CD14-positive monocyte (primary cell): Measurements from ENCODE around the gene FAM180B. TPM values are rescaled to one million over a fixed set of nuclear protein-coding genes. Genes with fewer than 3 reads are reported as not detected.

Source experiments
- DNase-seq, 3 donors: peaks; one replicate each; pipeline ENCODE4 v3.0.0-alpha.2; 2011 to 2022
- H2AFZ ChIP-seq: 2 replicates; pipeline ENCODE4 v1.6.0; 2012; ENCODE audit warnings: mild to moderate bottlenecking, low read depth, low read length, inconsistent platforms; ENCODE audit not compliant: insufficient read depth, poor library complexity, severe bottlenecking
- H3K27ac ChIP-seq, 2 donors: 1 replicate in 1 of 2; 2 replicates in 1 of 2; pipeline ENCODE4 v1.5.1; 2012 to 2013; ENCODE audit warnings: low read length in 2 of 2, control low read depth in 1 of 2, inconsistent platforms in 1 of 2, low read depth in 1 of 2, mild to moderate bottlenecking in 1 of 2
- H3K27me3 ChIP-seq, 2 donors: one replicate each; pipeline versions ENCODE4 v1.6.0 to v1.6.1; 2011 to 2013; ENCODE audit warnings: low read length in 2 of 2; ENCODE audit not compliant: control insufficient read depth in 2 of 2, insufficient read depth in 2 of 2
- H3K36me3 ChIP-seq, 2 donors: replicated peaks in 1 of 2; 1 replicate in 1 of 2; 2 replicates in 1 of 2; pipeline versions ENCODE4 v1.5.1 to v1.6.1; 2012 to 2013; ENCODE audit warnings: low read length in 2 of 2, control low read depth in 1 of 2, inconsistent platforms in 1 of 2, mild to moderate bottlenecking in 1 of 2; ENCODE audit not compliant: insufficient read depth in 2 of 2, control insufficient read depth in 1 of 2
- H3K4me1 ChIP-seq, 2 donors: 1 replicate in 1 of 2; 2 replicates in 1 of 2; pipeline versions ENCODE4 v1.5.1 to v1.6.1; 2012 to 2013; ENCODE audit warnings: low read length in 2 of 2, control low read depth in 1 of 2, inconsistent platforms in 1 of 2, mild to moderate bottlenecking in 1 of 2, moderate library complexity in 1 of 2; ENCODE audit not compliant: insufficient read depth in 2 of 2, control insufficient read depth in 1 of 2
- H3K4me2 ChIP-seq: replicated peaks from 2 replicates; pipeline ENCODE3; 2012; ENCODE audit warnings: low read length, moderate library complexity, mild to moderate bottlenecking; ENCODE audit not compliant: poor library complexity, severe bottlenecking; ENCODE audit errors: extremely low read depth
- H3K4me3 ChIP-seq, 3 experiments: fragments of 200-600 bp in 1 of 3; sonication (generic) in 1 of 3; replicated peaks in 1 of 3; 1 replicate in 2 of 3; 2 replicates in 1 of 3; pipeline ENCODE4 v1.5.1; 2011 to 2013; ENCODE audit warnings: low read length in 3 of 3, mild to moderate bottlenecking in 3 of 3, control low read depth in 2 of 3, low read depth in 2 of 3, inconsistent platforms in 1 of 3, moderate library complexity in 1 of 3
- H3K79me2 ChIP-seq: 2 replicates; pipeline ENCODE4 v1.6.0; 2012; ENCODE audit warnings: mild to moderate bottlenecking, control low read depth, inconsistent platforms, low read length, moderate library complexity; ENCODE audit not compliant: insufficient read depth
- H3K9ac ChIP-seq: 2 replicates; pipeline ENCODE4 v1.6.0; 2017; ENCODE audit warnings: low read length, mild to moderate bottlenecking; ENCODE audit not compliant: insufficient read depth, poor library complexity, severe bottlenecking
- H3K9me3 ChIP-seq, 2 donors: replicated peaks in 1 of 2; 1 replicate in 1 of 2; 2 replicates in 1 of 2; pipeline versions ENCODE4 v1.5.1 to v1.6.1; 2012 to 2013; ENCODE audit warnings: low read length in 2 of 2, control low read depth in 1 of 2; ENCODE audit not compliant: control insufficient read depth in 1 of 2, insufficient read depth in 1 of 2
- H4K20me1 ChIP-seq: 2 replicates; pipeline ENCODE4 v1.6.0; 2012; ENCODE audit warnings: mild to moderate bottlenecking, low read length, control low read depth, moderate library complexity; ENCODE audit not compliant: insufficient read depth
- H3K27ac Mint-ChIP-seq, 7 donors: one replicate each; pipeline ENCODE4 v1.8.0; 2020; ENCODE audit warnings: mild to moderate bottlenecking in 7 of 7, mixed read lengths in 7 of 7, moderate library complexity in 6 of 7, inconsistent platforms in 2 of 7
- H3K27me3 Mint-ChIP-seq, 3 donors: one replicate each; pipeline ENCODE4 v1.8.0; 2021 to 2022; ENCODE audit warnings: low read depth in 3 of 3, mild to moderate bottlenecking in 3 of 3, mixed read lengths in 3 of 3, moderate library complexity in 3 of 3, inconsistent platforms in 1 of 3
- H3K36me3 Mint-ChIP-seq, 2 donors: one replicate each; pipeline ENCODE4 v1.8.0; 2020; ENCODE audit warnings: mixed read lengths in 2 of 2, inconsistent platforms in 1 of 2, mild to moderate bottlenecking in 1 of 2
- H3K4me1 Mint-ChIP-seq: one replicate; pipeline ENCODE4 v1.8.0; 2020; ENCODE audit warnings: mild to moderate bottlenecking, mixed read lengths
- H3K4me3 Mint-ChIP-seq, 2 donors: one replicate each; pipeline ENCODE4 v1.8.0; 2020; ENCODE audit warnings: mild to moderate bottlenecking in 2 of 2, mixed read lengths in 2 of 2, moderate library complexity in 1 of 2
- H3K9me3 Mint-ChIP-seq, 7 donors: one replicate each; pipeline ENCODE4 v1.8.0; 2020 to 2022; ENCODE audit warnings: mixed read lengths in 7 of 7, mild to moderate bottlenecking in 6 of 7, moderate library complexity in 6 of 7, inconsistent platforms in 2 of 7
- WGBS: methylation state at CpG from one replicate; pipeline ENCODE4 v1.1.5; 2013; ENCODE audit warnings: missing lambda C conversion rate; ENCODE audit not compliant: insufficient coverage; 5-methylcytosine and 5-hydroxymethylcytosine counted together
- intact Hi-C, 2 donors: fragments of 100-400 bp; cut with micrococcal nuclease; formaldehyde crosslinking; loops; one replicate each; pipeline versions ENCODE4 v1.15.0 to v1.15.1; 2023
- polyA plus RNA-seq, 3 donors: library from polyadenylated mRNA; depleted of rRNA in 1 of 3; unstranded in 2 of 3; stranded (reverse) in 1 of 3; fragments of 300-500 nt in 2 of 3; fragments of >200 nt in 1 of 3; fragmentation: Illumina TruSeq in 2 of 3; gene quantifications; 1 replicate in 2 of 3; 2 replicates in 1 of 3; pipeline ENCODE4 v1.2.3, GENCODE V29; 2012 to 2021
- TF ChIP-seq, protein P1 (sequence below): fragments of 200-600 bp; IDR thresholded peaks from one replicate; pipeline ENCODE4 v1.8.0; 2022; ENCODE audit warnings: antibody characterized with exemption, mild to moderate bottlenecking

The FAM180B gene
- polyA plus RNA-seq, 3 donors = 0.13 TPM; not detected in 2

DNA sequence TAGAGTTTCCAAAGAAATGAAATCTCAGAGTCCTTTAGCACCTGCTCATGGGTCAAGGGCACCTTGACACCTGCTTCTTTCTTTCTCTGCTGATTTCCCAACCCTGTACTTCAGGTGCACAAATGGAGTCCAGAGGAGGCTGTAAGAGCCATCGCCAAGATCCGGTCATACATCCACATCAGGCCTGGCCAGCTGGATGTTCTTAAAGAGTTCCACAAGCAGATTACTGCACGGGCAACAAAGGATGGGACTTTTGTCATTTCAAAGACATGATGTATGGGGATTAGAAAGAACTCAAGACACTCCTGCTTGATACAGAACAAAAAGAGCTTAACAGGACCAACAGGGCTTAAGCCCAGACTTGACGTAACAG is 15.1 kb upstream of the FAM180B start:
- no peak overlapping the region for H2AFZ ChIP-seq
- intact Hi-C loops = loop anchor here in 1 of 2 donors (10.0 kb wide), 1 partner anchor 193 kb away; the partner anchor contains the start of gene FNBP4
- peaks cover 50 to 63% of the 10 kb centered on the region in 2 donors for H3K36me3 Mint-ChIP-seq
- H3K9me3 Mint-ChIP-seq = no peaks in the 10 kb centered on the region
- no peaks in the 10 kb centered on the region for H3K27me3 Mint-ChIP-seq
- peaks cover 12% of the 10 kb centered on the region for H4K20me1 ChIP-seq
- H3K27ac Mint-ChIP-seq = peak overlapping the region in 1 of 7 donors; percentile 54
- H3K79me2 ChIP-seq = peaks cover 78% of the 10 kb centered on the region
- no peak overlapping the region for H3K9ac ChIP-seq
- no peak overlapping the region for H3K4me3 Mint-ChIP-seq
- H3K4me1 Mint-ChIP-seq = peaks cover 6% of the 10 kb centered on the region
- H3K9me3 ChIP-seq = no peaks in the 10 kb centered on the region
- H3K4me3 ChIP-seq = no peak overlapping the region
- WGBS = 100% methylated on average over 1 of the region's 4 CpGs
- no peaks in the 10 kb centered on the region for H3K27me3 ChIP-seq
- DNase-seq = no peak
- TF ChIP-seq, protein P1, sequence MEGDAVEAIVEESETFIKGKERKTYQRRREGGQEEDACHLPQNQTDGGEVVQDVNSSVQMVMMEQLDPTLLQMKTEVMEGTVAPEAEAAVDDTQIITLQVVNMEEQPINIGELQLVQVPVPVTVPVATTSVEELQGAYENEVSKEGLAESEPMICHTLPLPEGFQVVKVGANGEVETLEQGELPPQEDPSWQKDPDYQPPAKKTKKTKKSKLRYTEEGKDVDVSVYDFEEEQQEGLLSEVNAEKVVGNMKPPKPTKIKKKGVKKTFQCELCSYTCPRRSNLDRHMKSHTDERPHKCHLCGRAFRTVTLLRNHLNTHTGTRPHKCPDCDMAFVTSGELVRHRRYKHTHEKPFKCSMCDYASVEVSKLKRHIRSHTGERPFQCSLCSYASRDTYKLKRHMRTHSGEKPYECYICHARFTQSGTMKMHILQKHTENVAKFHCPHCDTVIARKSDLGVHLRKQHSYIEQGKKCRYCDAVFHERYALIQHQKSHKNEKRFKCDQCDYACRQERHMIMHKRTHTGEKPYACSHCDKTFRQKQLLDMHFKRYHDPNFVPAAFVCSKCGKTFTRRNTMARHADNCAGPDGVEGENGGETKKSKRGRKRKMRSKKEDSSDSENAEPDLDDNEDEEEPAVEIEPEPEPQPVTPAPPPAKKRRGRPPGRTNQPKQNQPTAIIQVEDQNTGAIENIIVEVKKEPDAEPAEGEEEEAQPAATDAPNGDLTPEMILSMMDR = no peak
- H3K4me2 ChIP-seq = no peak overlapping the region
- H3K4me1 ChIP-seq = peaks cover 6 to 9% of the 10 kb centered on the region in 2 donors
- no peak overlapping the region for H3K27ac ChIP-seq
- H3K36me3 ChIP-seq = peaks cover 51 to 64% of the 10 kb centered on the region in 2 donors

DNA sequence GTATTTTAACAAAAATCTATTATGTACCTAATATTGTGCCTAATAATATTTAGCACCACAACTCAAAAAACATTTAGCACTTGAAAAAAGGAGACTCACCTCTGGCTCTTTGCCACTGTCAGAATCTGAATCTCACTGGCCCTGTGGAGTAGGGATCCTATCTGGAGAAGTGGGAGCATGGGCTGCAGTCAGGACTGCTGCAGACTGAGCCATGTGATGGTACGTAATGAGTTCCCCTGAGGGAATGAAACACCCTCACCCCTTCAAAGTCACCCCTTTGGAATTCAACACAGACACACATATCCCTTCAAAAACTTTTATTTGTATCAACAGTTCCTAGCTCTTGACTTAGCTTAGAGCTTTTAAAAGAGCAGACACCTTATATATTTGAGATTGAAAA is 14.6 kb upstream of the FAM180B start:
- H3K36me3 Mint-ChIP-seq = peaks cover 51 to 66% of the 10 kb centered on the region in 2 donors
- TF ChIP-seq, protein P1 = no peak
- H3K27me3 Mint-ChIP-seq = no peaks in the 10 kb centered on the region
- no peaks in the 10 kb centered on the region for H3K9me3 Mint-ChIP-seq
- Histone ChIP-seq H3K4me2 (no peak overlapping the region), H2AFZ (no peak overlapping the region), H4K20me1 (peaks cover 12% of the 10 kb centered on the region), H3K27me3 (no peaks in the 10 kb centered on the region), H3K4me1 (peaks cover 2 to 3% of the 10 kb centered on the region in 2 donors), H3K79me2 (peaks cover 78% of the 10 kb centered on the region), H3K27ac (no peak overlapping the region), H3K36me3 (peaks cover 51 to 64% of the 10 kb centered on the region in 2 donors), H3K9me3 (no peaks in the 10 kb centered on the region), H3K9ac (no peak overlapping the region), H3K4me3 (no peak overlapping the region)
- WGBS = no CpG with 5 or more reads among the region's 1 CpG
- intact Hi-C loops = loop anchor here in 1 of 2 donors (10.0 kb wide), 1 partner anchor 193 kb away; the partner anchor contains the start of gene FNBP4
- H3K4me3 Mint-ChIP-seq = no peak overlapping the region
- H3K4me1 Mint-ChIP-seq = peaks cover under 1% of the 10 kb centered on the region
- peak overlapping the region in 1 of 7 donors; percentile 28 for H3K27ac Mint-ChIP-seq
- DNase-seq = no peak
